H9 (cell line): ENCODE measurements around the gene CDK17. TPM values are rescaled to one million over a fixed set of nuclear protein-coding genes. Genes with fewer than 3 reads are reported as not detected.

Experiments used
- DNase-seq: peaks from one replicate; pipeline ENCODE4 v3.0.0-alpha.2; 2017
- H2AFZ ChIP-seq: one replicate; pipeline ENCODE4 v1.6.1; 2013; ENCODE audit warnings: mild to moderate bottlenecking, low read length, control low read depth, moderate library complexity
- H2AK5ac ChIP-seq: 2 replicates; pipeline ENCODE4 v1.6.1; 2013; ENCODE audit warnings: low read length, control low read depth, mixed read lengths; ENCODE audit not compliant: insufficient read length
- H2BK120ac ChIP-seq: one replicate; pipeline ENCODE4 v1.6.1; 2013; ENCODE audit warnings: low read depth, mild to moderate bottlenecking, low read length, control low read depth, inconsistent platforms; ENCODE audit not compliant: poor library complexity, severe bottlenecking
- H2BK12ac ChIP-seq: 2 replicates; pipeline ENCODE4 v1.6.1; 2013; ENCODE audit warnings: low read length, control low read depth, mixed read lengths, low read depth; ENCODE audit not compliant: insufficient read length
- H2BK15ac ChIP-seq: 2 replicates; pipeline ENCODE4 v1.6.1; 2013; ENCODE audit warnings: low read depth, low read length, control low read depth
- H2BK20ac ChIP-seq: one replicate; pipeline ENCODE4 v1.6.1; 2013; ENCODE audit warnings: low read depth, mild to moderate bottlenecking, low read length, control low read depth, inconsistent platforms; ENCODE audit not compliant: poor library complexity, severe bottlenecking
- H2BK5ac ChIP-seq: 2 replicates; pipeline ENCODE4 v1.6.1; 2013; ENCODE audit warnings: low read length, control low read depth, mixed read lengths; ENCODE audit not compliant: insufficient read length
- H3K14ac ChIP-seq: 2 replicates; pipeline ENCODE4 v1.6.1; 2013; ENCODE audit warnings: low read length, control low read depth; ENCODE audit not compliant: insufficient read depth
- H3K18ac ChIP-seq: 2 replicates; pipeline ENCODE4 v1.6.1; 2013; ENCODE audit warnings: low read depth, mild to moderate bottlenecking, mixed read lengths, low read length, control low read depth; ENCODE audit not compliant: insufficient read length
- H3K23ac ChIP-seq: 2 replicates; pipeline ENCODE4 v1.6.1; 2013; ENCODE audit warnings: low read length, control low read depth, mixed read lengths, low read depth; ENCODE audit not compliant: insufficient read length
- H3K23me2 ChIP-seq: 2 replicates; pipeline ENCODE4 v1.6.1; 2013; ENCODE audit warnings: low read depth, mild to moderate bottlenecking, mixed read lengths, low read length, control low read depth; ENCODE audit not compliant: insufficient read length, poor library complexity, severe bottlenecking
- H3K27ac ChIP-seq: 2 replicates; pipeline ENCODE4 v1.5.1; 2013; ENCODE audit warnings: low read length, control low read depth, mixed read lengths, low read depth; ENCODE audit not compliant: insufficient read length
- H3K27me3 ChIP-seq: 2 replicates; pipeline ENCODE4 v1.6.1; 2013; ENCODE audit warnings: low read length, control low read depth, inconsistent platforms; ENCODE audit not compliant: insufficient read depth
- H3K4ac ChIP-seq: 2 replicates; pipeline ENCODE4 v1.6.1; 2013; ENCODE audit warnings: low read depth, mild to moderate bottlenecking, control low read depth, inconsistent platforms, low read length, moderate library complexity
- H3K4me1 ChIP-seq: 2 replicates; pipeline ENCODE4 v1.6.1; 2013; ENCODE audit warnings: low read length, control low read depth, inconsistent platforms; ENCODE audit not compliant: insufficient read depth
- H3K4me2 ChIP-seq: 2 replicates; pipeline ENCODE4 v1.6.1; 2013; ENCODE audit warnings: low read length, control low read depth, mixed read lengths; ENCODE audit not compliant: insufficient read length, insufficient read depth
- H3K56ac ChIP-seq: 2 replicates; pipeline ENCODE4 v1.6.1; 2013; ENCODE audit warnings: low read depth, mild to moderate bottlenecking, mixed read lengths, low read length, control low read depth; ENCODE audit not compliant: insufficient read length
- H3K79me1 ChIP-seq: 2 replicates; pipeline ENCODE4 v1.6.1; 2013; ENCODE audit warnings: low read depth, mild to moderate bottlenecking, moderate library complexity, low read length, control low read depth, inconsistent platforms; ENCODE audit not compliant: insufficient read depth, poor library complexity, severe bottlenecking
- H3K79me2 ChIP-seq: 2 replicates; pipeline ENCODE4 v1.6.1; 2013; ENCODE audit warnings: low read length, control low read depth, inconsistent platforms; ENCODE audit not compliant: insufficient read depth
- H3K9ac ChIP-seq: 2 replicates; pipeline ENCODE4 v1.6.1; 2013; ENCODE audit warnings: low read length, control low read depth, mixed read lengths; ENCODE audit not compliant: insufficient read length; ENCODE audit errors: extremely low read depth
- H3K9me3 ChIP-seq: one replicate; pipeline ENCODE4 v1.6.1; 2013; ENCODE audit warnings: low read depth, low read length, inconsistent platforms; ENCODE audit not compliant: control insufficient read depth
- H3T11ph ChIP-seq: one replicate; pipeline ENCODE4 v1.6.1; 2013; ENCODE audit warnings: mild to moderate bottlenecking, low read length, control low read depth, inconsistent platforms
- H4K20me1 ChIP-seq: one replicate; pipeline ENCODE4 v1.6.1; 2013; ENCODE audit not compliant: control insufficient read depth, insufficient read length, insufficient read depth
- H4K5ac ChIP-seq: 2 replicates; pipeline ENCODE4 v1.6.1; 2013; ENCODE audit warnings: low read depth, mild to moderate bottlenecking, mixed read lengths, low read length, control low read depth; ENCODE audit not compliant: insufficient read length
- H4K8ac ChIP-seq: replicated peaks from 2 replicates; pipeline ENCODE4 v1.6.1; 2013; ENCODE audit warnings: low read length, control low read depth, mixed read lengths, low read depth; ENCODE audit not compliant: insufficient read length
- H4K91ac ChIP-seq: 2 replicates; pipeline ENCODE4 v1.6.1; 2013; ENCODE audit warnings: low read depth, mild to moderate bottlenecking, moderate library complexity, mixed read lengths, low read length, control low read depth; ENCODE audit not compliant: insufficient read length
- H3K27ac Mint-ChIP-seq, 3 experiments: 2 replicates in 2 of 3; 3 replicates in 1 of 3; pipeline ENCODE4 v1.8.0; 2020 to 2021; ENCODE audit warnings: mixed read lengths in 3 of 3, mild to moderate bottlenecking in 1 of 3, moderate library complexity in 1 of 3
- H3K27me3 Mint-ChIP-seq: 2 replicates; pipeline ENCODE4 v1.8.0; 2021; ENCODE audit warnings: low read depth, mild to moderate bottlenecking, moderate library complexity, mixed read lengths
- H3K36me3 Mint-ChIP-seq, 3 experiments: 2 replicates in 2 of 3; 3 replicates in 1 of 3; pipeline ENCODE4 v1.8.0; 2020 to 2021; ENCODE audit warnings: low read depth in 3 of 3, mixed read lengths in 3 of 3; ENCODE audit not compliant: insufficient read depth in 1 of 3
- H3K4me1 Mint-ChIP-seq, 2 experiments: 2 replicates each; pipeline ENCODE4 v1.8.0; 2020; ENCODE audit warnings: mixed read lengths in 2 of 2
- H3K4me3 Mint-ChIP-seq, 2 experiments: 2 replicates in 1 of 2; 3 replicates in 1 of 2; pipeline ENCODE4 v1.8.0; 2020 to 2021; ENCODE audit warnings: mild to moderate bottlenecking in 2 of 2, mixed read lengths in 2 of 2, moderate library complexity in 1 of 2
- H3K9me3 Mint-ChIP-seq, 2 experiments: 2 replicates in 1 of 2; 3 replicates in 1 of 2; pipeline ENCODE4 v1.8.0; 2020; ENCODE audit warnings: mild to moderate bottlenecking in 2 of 2, mixed read lengths in 2 of 2, moderate library complexity in 1 of 2
- CTCF ChIP-seq: fragments of 200-600 bp; sonication (generic); conservative IDR thresholded peaks from 3 replicates; pipeline ENCODE4 v1.8.0; 2021; ENCODE audit warnings: antibody characterized with exemption, mild to moderate bottlenecking
- WGBS: extraction: QIAGEN DNeasy Blood & Tissue Kit; methylation state at CpG from one replicate; pipeline ENCODE4 v1.1.7; 2013; ENCODE audit warnings: missing lambda C conversion rate, low lambda C conversion rate, mixed read lengths; ENCODE audit not compliant: insufficient read length; ENCODE audit errors: extremely low coverage; 5-methylcytosine and 5-hydroxymethylcytosine counted together
- total RNA-seq: library from RNA; stranded (reverse); gene quantifications from 2 replicates; pipeline ENCODE4 v1.2.1, GENCODE V29; 2021

Gene CDK17
- total RNA-seq, 1 experiment from 2014 or later = 28.8 TPM

- no peaks in the 10 kb centered on the region for H3K23me2 ChIP-seq
- no peaks in the 10 kb centered on the region; the same call in none of the 2 replicates for H3K4me1 ChIP-seq
- no peak overlapping the region for H3K4me3 Mint-ChIP-seq
Measured at GRCh38 chr12:96326628-96327227, 73.5 kb downstream of the CDK17 start.

More at GRCh38 chr12:96326628-96327227, 73.5 kb downstream of the CDK17 start:
- H4K5ac ChIP-seq = no peak overlapping the region
- H2BK5ac ChIP-seq = no peak overlapping the region
- no peak overlapping the region for H2BK20ac ChIP-seq
- Mint-ChIP-seq H3K27ac (no peak overlapping the region), H3K9me3 (peaks cover 8 to 9% of the 10 kb centered on the region in 2 experiments), H3K4me1 (peaks cover 22% of the 10 kb centered on the region in 2 experiments), H3K27me3 (no peaks in the 10 kb centered on the region), H3K36me3 (peaks cover 14 to 28% (median 20%) of the 10 kb centered on the region in 3 experiments)
- H3K79me1 ChIP-seq = no peaks in the 10 kb centered on the region
- H4K91ac ChIP-seq = no peak overlapping the region
- TF ChIP-seq CTCF = no peak
- H3K27me3 ChIP-seq = no peaks in the 10 kb centered on the region
- H3K56ac ChIP-seq = no peak overlapping the region
- H3K18ac ChIP-seq = no peak overlapping the region
- H3K23ac ChIP-seq = no peak overlapping the region
- no peak overlapping the region for H3K27ac ChIP-seq
- no CpG with 5 or more reads among the region's 6 CpGs for WGBS
- no peak overlapping the region for H3K4ac ChIP-seq
- no peak overlapping the region for H3K9ac ChIP-seq
- H3K4me2 ChIP-seq = no peak overlapping the region
- no peak overlapping the region for H2AK5ac ChIP-seq
- H3K14ac ChIP-seq = no peak overlapping the region
- H4K20me1 ChIP-seq = no peaks in the 10 kb centered on the region
- H4K8ac ChIP-seq = no peak overlapping the region
- H2AFZ ChIP-seq = no peak overlapping the region
- H3T11ph ChIP-seq = no peak overlapping the region
- DNase-seq = no peak
- H3K79me2 ChIP-seq = no peaks in the 10 kb centered on the region
- no peak overlapping the region for H2BK120ac ChIP-seq
- no peak overlapping the region for H2BK15ac ChIP-seq
- H2BK12ac ChIP-seq = no peak overlapping the region
- no peaks in the 10 kb centered on the region for H3K9me3 ChIP-seq
